K562 (cell line): ENCODE measurements around the gene SHISA7. TPM values are rescaled to one million over a fixed set of nuclear protein-coding genes. Genes with fewer than 3 reads are reported as not detected.

Experiments used
- ADNP ChIP-seq: fragments of 200-800 bp; sonication (Bioruptor generic); IDR thresholded peaks from 2 replicates; pipeline ENCODE4 v1.6.1; 2016; ENCODE audit warnings: missing genetic modification characterization, missing compliant biosample characterization
- AFF4 ChIP-seq: sonication (generic); formaldehyde crosslinking; IDR thresholded peaks from 2 replicates; pipeline ENCODE4 v1.8.0; 2023; ENCODE audit warnings: mild to moderate bottlenecking, missing genetic modification reagents
- C11orf30 ChIP-seq: fragments of 450-650 bp; IDR thresholded peaks from 2 replicates; pipeline ENCODE4 v1.6.1; 2016; ENCODE audit warnings: low read depth, mild to moderate bottlenecking
- CCNT2 ChIP-seq: IDR thresholded peaks from 2 replicates; pipeline ENCODE4 v1.6.1; 2011; ENCODE audit warnings: borderline replicate concordance, low read depth, mild to moderate bottlenecking, moderate library complexity, mixed read lengths, low read length; ENCODE audit not compliant: insufficient read length; ENCODE audit errors: extremely low read depth
- CHD1 ChIP-seq: fragments of 200-600 bp; sonication (generic); IDR thresholded peaks from one replicate; pipeline ENCODE4 v1.6.1; 2012; ENCODE audit warnings: mild to moderate bottlenecking, moderate library complexity, low read length, inconsistent platforms
- CHD2 ChIP-seq: IDR thresholded peaks from 2 replicates; pipeline ENCODE4 v1.6.1; 2011; ENCODE audit warnings: low read depth, low read length
- ELF2 ChIP-seq: fragments of 250-450 bp; sonication (Bioruptor Pico); IDR thresholded peaks from 2 replicates; pipeline ENCODE4 v1.5.0; 2021; ENCODE audit warnings: mild to moderate bottlenecking
- ETV5 ChIP-seq: sonication (generic); formaldehyde crosslinking; IDR thresholded peaks from 2 replicates; pipeline ENCODE4 v1.4.0; 2020; ENCODE audit warnings: low read depth, mild to moderate bottlenecking, missing genetic modification reagents
- FOXP1 ChIP-seq: sonication (generic); formaldehyde crosslinking; IDR thresholded peaks from 2 replicates; pipeline ENCODE4 v1.8.0; 2022; ENCODE audit warnings: mild to moderate bottlenecking, missing genetic modification reagents
- GABPA ChIP-seq: fragments of 200-800 bp; sonication (Bioruptor generic); conservative IDR thresholded peaks from 2 replicates; pipeline ENCODE4 v1.6.1; 2016; ENCODE audit warnings: low read depth, missing genetic modification characterization, missing compliant biosample characterization
- KLF10 ChIP-seq: fragments of 250-450 bp; sonication (Bioruptor Pico); IDR thresholded peaks from 2 replicates; pipeline ENCODE4 v1.6.1; 2021; ENCODE audit warnings: matching md5 sums
- MYC ChIP-seq, 2 experiments: fragments of 250-450 bp in 1 of 2; sonication (Bioruptor Pico) in 1 of 2; IDR thresholded peaks; 2 replicates each; pipeline versions ENCODE4 v1.5.1 to v1.6.1; 2012 to 2021; ENCODE audit warnings: low read depth in 2 of 2, borderline replicate concordance in 1 of 2, improper control_type of control experiment in 1 of 2, low read length in 1 of 2, mild to moderate bottlenecking in 1 of 2, moderate library complexity in 1 of 2
- PTBP1 ChIP-seq: fragments of 200-400 bp; formaldehyde crosslinking; IDR thresholded peaks from 2 replicates; pipeline ENCODE4 v1.6.1; 2017; ENCODE audit warnings: low read depth, low read length
- SMAD2 ChIP-seq: fragments of 150-350 bp; IDR thresholded peaks from 2 replicates; pipeline ENCODE4 v1.6.1; 2014; ENCODE audit warnings: low read depth, mild to moderate bottlenecking, low read length
- SMAD3 ChIP-seq: fragments of 450-650 bp; formaldehyde crosslinking; conservative IDR thresholded peaks from 2 replicates; pipeline ENCODE4 v1.4.0; 2020; ENCODE audit warnings: mild to moderate bottlenecking
- SMARCA4 ChIP-seq: fragments of 450-650 bp; IDR thresholded peaks from 2 replicates; pipeline ENCODE4 v1.6.1; 2016
- ZKSCAN8 ChIP-seq: fragments of 200-800 bp; sonication (Bioruptor generic); IDR thresholded peaks from 2 replicates; pipeline ENCODE4 v1.6.1; 2016; ENCODE audit warnings: missing genetic modification characterization, missing compliant biosample characterization
- ZNF76 ChIP-seq: fragments of 250-450 bp; sonication (Bioruptor Pico); IDR thresholded peaks from 2 replicates; pipeline ENCODE4 v1.4.0; 2020; ENCODE audit warnings: mild to moderate bottlenecking, moderate library complexity, borderline replicate concordance
- polyA plus RNA-seq, 8 experiments: library from polyadenylated mRNA; depleted of rRNA in 4 of 8; stranded (reverse) in 5 of 8; unstranded in 3 of 8; fragments of >200 nt; fragmentation: Nextera tagmentation in 2 of 8; fragmentation: Illumina TruSeq in 1 of 8; extraction: Ambion mirVana in 2 of 8; extraction: Trizol in 1 of 8; gene quantifications; 2 replicates each; pipeline versions ENCODE4 v1.2.1 to v1.2.3, GENCODE V29; 2011 to 2014; ENCODE audit warnings: inconsistent platforms in 1 of 8, missing spikeins in 1 of 8
- total RNA-seq, 7 experiments: library from RNA; depleted of rRNA in 6 of 7; stranded (reverse); fragments of >200 nt in 6 of 7; fragmentation: Illumina TruSeq in 2 of 7; extraction: Trizol in 2 of 7; gene quantifications; 2 replicates each; pipeline versions ENCODE4 v1.2.1 to v1.2.3, GENCODE V29; 2011 to 2021; ENCODE audit warnings: low replicate concordance in 1 of 7
- TF ChIP-seq, protein P1 (sequence below): IDR thresholded peaks from 2 replicates; pipeline ENCODE4 v1.6.1; 2014; ENCODE audit warnings: antibody characterized with exemption
- TF ChIP-seq, protein P2 (sequence below): sonication (generic); formaldehyde crosslinking; IDR thresholded peaks from 2 replicates; pipeline ENCODE4 v1.8.0; 2023; ENCODE audit warnings: mild to moderate bottlenecking, missing genetic modification reagents
- TF ChIP-seq, protein P3 (sequence below): fragments of 250-450 bp; sonication (Bioruptor Pico); IDR thresholded peaks from 2 replicates; pipeline ENCODE4 v1.6.1; 2021; ENCODE audit warnings: mild to moderate bottlenecking

The SHISA7 gene
- total and polyA plus RNA-seq, 9 of the 15 experiments (the other 6 are each of a cell fraction or from before 2014, with no cell fraction given) = 0.01 to 0.40 (median 0.07) TPM

- peak; percentile 99 for TF ChIP-seq CHD1
- TF ChIP-seq, protein P1, sequence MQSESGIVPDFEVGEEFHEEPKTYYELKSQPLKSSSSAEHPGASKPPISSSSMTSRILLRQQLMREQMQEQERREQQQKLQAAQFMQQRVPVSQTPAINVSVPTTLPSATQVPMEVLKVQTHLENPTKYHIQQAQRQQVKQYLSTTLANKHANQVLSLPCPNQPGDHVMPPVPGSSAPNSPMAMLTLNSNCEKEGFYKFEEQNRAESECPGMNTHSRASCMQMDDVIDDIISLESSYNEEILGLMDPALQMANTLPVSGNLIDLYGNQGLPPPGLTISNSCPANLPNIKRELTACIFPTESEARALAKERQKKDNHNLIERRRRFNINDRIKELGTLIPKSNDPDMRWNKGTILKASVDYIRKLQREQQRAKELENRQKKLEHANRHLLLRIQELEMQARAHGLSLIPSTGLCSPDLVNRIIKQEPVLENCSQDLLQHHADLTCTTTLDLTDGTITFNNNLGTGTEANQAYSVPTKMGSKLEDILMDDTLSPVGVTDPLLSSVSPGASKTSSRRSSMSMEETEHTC = 0 out of 2 replicates have a peak, but pooled peaks have one; percentile 13
- peak; percentile 83 for TF ChIP-seq CHD2
- no peak for TF ChIP-seq SMAD3
- peak; percentile 68 for TF ChIP-seq C11orf30
- TF ChIP-seq ZNF76 = peak; percentile 56; the same call in 1 of the 2 replicates
- TF ChIP-seq AFF4 (CRISPR knock-in tag) = no peak; the same call in 1 of the 2 replicates
- TF ChIP-seq GABPA (tag) = peak; percentile 78
- TF ChIP-seq SMAD2 = no peak
- TF ChIP-seq KLF10 = no peak
- TF ChIP-seq, protein P2, sequence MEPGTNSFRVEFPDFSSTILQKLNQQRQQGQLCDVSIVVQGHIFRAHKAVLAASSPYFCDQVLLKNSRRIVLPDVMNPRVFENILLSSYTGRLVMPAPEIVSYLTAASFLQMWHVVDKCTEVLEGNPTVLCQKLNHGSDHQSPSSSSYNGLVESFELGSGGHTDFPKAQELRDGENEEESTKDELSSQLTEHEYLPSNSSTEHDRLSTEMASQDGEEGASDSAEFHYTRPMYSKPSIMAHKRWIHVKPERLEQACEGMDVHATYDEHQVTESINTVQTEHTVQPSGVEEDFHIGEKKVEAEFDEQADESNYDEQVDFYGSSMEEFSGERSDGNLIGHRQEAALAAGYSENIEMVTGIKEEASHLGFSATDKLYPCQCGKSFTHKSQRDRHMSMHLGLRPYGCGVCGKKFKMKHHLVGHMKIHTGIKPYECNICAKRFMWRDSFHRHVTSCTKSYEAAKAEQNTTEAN (CRISPR knock-in tag) = no peak
- peak; percentile 24 for TF ChIP-seq CCNT2
- TF ChIP-seq ADNP (tag) = peak; percentile 98
- peak; percentile 92 for TF ChIP-seq FOXP1 (CRISPR knock-in tag)
- TF ChIP-seq ZKSCAN8 = no peak
- TF ChIP-seq, protein P3, sequence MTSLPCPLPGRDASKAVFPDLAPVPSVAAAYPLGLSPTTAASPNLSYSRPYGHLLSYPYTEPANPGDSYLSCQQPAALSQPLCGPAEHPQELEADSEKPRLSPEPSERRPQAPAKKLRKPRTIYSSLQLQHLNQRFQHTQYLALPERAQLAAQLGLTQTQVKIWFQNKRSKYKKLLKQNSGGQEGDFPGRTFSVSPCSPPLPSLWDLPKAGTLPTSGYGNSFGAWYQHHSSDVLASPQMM (CRISPR knock-in tag) = no peak
- peak; percentile 50; the same call in 1 of the 2 replicates for TF ChIP-seq ETV5 (CRISPR knock-in tag)
- peak; percentile 51; the same call in 1 of the 2 replicates for TF ChIP-seq ELF2
- peak; percentile 88; the same call in 1 of the 2 replicates for TF ChIP-seq PTBP1
- 0 out of 2 replicates have a peak, but pooled peaks have one; percentile 59 for TF ChIP-seq SMARCA4
- TF ChIP-seq MYC (IDR thresholded peaks at IDR 0.05; ENCODE audit: low read depth, low read length) = peak; percentile 96
- TF ChIP-seq MYC (CRISPR knock-in tag; IDR thresholded peaks at IDR 0.05; ENCODE audit: borderline replicate concordance, low read depth) = peak; percentile 96
Observed at GRCh38 chr19:55461259-55461973, 18.3 kb upstream of the SHISA7 start, which contains the start of gene ISOC2 (continued).
